T-helper 2 cell (primary cell): Measurements from ENCODE around the gene ACTN1.

Experiments used
- DNase-seq, 5 experiments: peaks; one replicate each; pipeline versions ENCODE4 v3.0.0 to v3.0.0-alpha.2; 2012 to 2022

ACTN1 gene

GRCh38 chr14:68931474-68932051 lies 47.5 kb downstream of the ACTN1 start:
- DNase-seq: no peak

GRCh38 chr14:68931063-68931462 lies 48.0 kb downstream of the ACTN1 start:
- no peak for DNase-seq

GRCh38 chr14:68929623-68930307 lies 49.3 kb downstream of the ACTN1 start:
- DNase-seq: no peak

GRCh38 chr14:68928770-68929550 lies 50.1 kb downstream of the ACTN1 start:
- no peak for DNase-seq

- no peak for DNase-seq
These were observed 51.0 kb downstream of the ACTN1 start for GRCh38 chr14:68927956-68928675.

GRCh38 chr14:68927089-68927488 lies 52.0 kb downstream of the ACTN1 start:
- DNase-seq: no peak

- peak in 1 of 5 experiments; percentile 9 for DNase-seq
These were observed 52.9 kb downstream of the ACTN1 start for GRCh38 chr14:68926236-68926635.

- no peak for DNase-seq
These were observed 53.7 kb downstream of the ACTN1 start for GRCh38 chr14:68925373-68925772.

- DNase-seq: no peak
These were observed 54.6 kb downstream of the ACTN1 start for GRCh38 chr14:68924186-68925158.

GRCh38 chr14:68922886-68923285 lies 56.2 kb downstream of the ACTN1 start:
- no peak for DNase-seq

GRCh38 chr14:68922201-68922621 lies 56.9 kb downstream of the ACTN1 start:
- DNase-seq: no peak

- no peak for DNase-seq
These were observed 57.4 kb downstream of the ACTN1 start for GRCh38 chr14:68921666-68922065.

- no peak for DNase-seq
These were observed 58.1 kb downstream of the ACTN1 start for GRCh38 chr14:68921049-68921448.

- DNase-seq: no peak
These were observed 59.8 kb downstream of the ACTN1 start for GRCh38 chr14:68919129-68919927.

- DNase-seq: no peak
These were observed 60.5 kb downstream of the ACTN1 start for GRCh38 chr14:68918612-68919011.

- DNase-seq: no peak
These were observed 62.7 kb downstream of the ACTN1 start for GRCh38 chr14:68916358-68916941.

GRCh38 chr14:68913516-68913915 lies 65.6 kb downstream of the ACTN1 start:
- DNase-seq: no peak

- DNase-seq: peak; percentile 31 to 69 (median 63)
These were observed 67.4 kb downstream of the ACTN1 start for GRCh38 chr14:68911594-68912227.

- DNase-seq: peak in 1 of 5 experiments; percentile 24
These were observed 68.6 kb downstream of the ACTN1 start for GRCh38 chr14:68910540-68910939.

- no peak for DNase-seq
These were observed 70.3 kb downstream of the ACTN1 start for GRCh38 chr14:68908803-68909202.
